ENCODE results near the gene ATXN1.

Gene ATXN1

GRCh38 chr6:16519265-16520242 is 241.7 kb downstream of the ATXN1 start:
- peak; percentile 73 for DNase-seq

- DNase-seq = no peak
These were observed 243.0 kb downstream of the ATXN1 start for GRCh38 chr6:16518265-16518664.

- DNase-seq = no peak
These were observed 247.0 kb downstream of the ATXN1 start for GRCh38 chr6:16514249-16514648.

GRCh38 chr6:16512544-16513290 is 248.5 kb downstream of the ATXN1 start:
- DNase-seq = no peak

- peak; percentile 8 for DNase-seq
These were observed 249.4 kb downstream of the ATXN1 start for GRCh38 chr6:16511723-16512489.

- DNase-seq = peak; percentile 9
These were observed 250.1 kb downstream of the ATXN1 start for GRCh38 chr6:16511040-16511660.

- DNase-seq = no peak
These were observed 251.0 kb downstream of the ATXN1 start for GRCh38 chr6:16510245-16510644.

- DNase-seq = no peak
These were observed 252.3 kb downstream of the ATXN1 start for GRCh38 chr6:16508959-16509358.

- no peak for DNase-seq
These were observed 255.4 kb downstream of the ATXN1 start for GRCh38 chr6:16505711-16506357.

GRCh38 chr6:16504609-16505008 is 256.7 kb downstream of the ATXN1 start:
- DNase-seq = no peak

- DNase-seq = no peak
These were observed 257.3 kb downstream of the ATXN1 start for GRCh38 chr6:16503970-16504415.

GRCh38 chr6:16503241-16503775 is 258.0 kb downstream of the ATXN1 start:
- DNase-seq = no peak

- DNase-seq = no peak
These were observed 262.3 kb downstream of the ATXN1 start for GRCh38 chr6:16498957-16499356.

GRCh38 chr6:16498237-16498636 is 263.0 kb downstream of the ATXN1 start:
- no peak for DNase-seq

- no peak for DNase-seq
These were observed 264.1 kb downstream of the ATXN1 start for GRCh38 chr6:16496991-16497801.

GRCh38 chr6:16496210-16496609 is 265.1 kb downstream of the ATXN1 start:
- DNase-seq = no peak

GRCh38 chr6:16494793-16495192 is 266.5 kb downstream of the ATXN1 start:
- DNase-seq = no peak

- DNase-seq = no peak
These were observed 267.5 kb downstream of the ATXN1 start for GRCh38 chr6:16493802-16494201.

- DNase-seq = no peak
These were observed 268.1 kb downstream of the ATXN1 start for GRCh38 chr6:16493112-16493511.

- no peak for DNase-seq
These were observed 269.5 kb downstream of the ATXN1 start for GRCh38 chr6:16491666-16492313.

All from NCI-H2081 treated with DMSO at 0.1 percent for 48 hours (cell line).